CD8-positive, alpha-beta memory T cell (primary cell): ENCODE results near the gene SPATA2. TPM values are rescaled to one million over a fixed set of nuclear protein-coding genes. Genes with fewer than 3 reads are reported as not detected.
"Not testable (repeated sequence)": the region's sequence is repeated elsewhere in the genome, so short reads cannot be mapped to it uniquely, and the experiment has no call there.

Experiments
- CTCF ChIA-PET: fragments of 350-600 bp; sonication (Branson Sonifier 250); formaldehyde crosslinking; loops from one replicate; lab custom pipeline; 2021; ENCODE audit warnings: antibody characterized with exemption; lab: Charles Lee
- POLR2A ChIA-PET: fragments of 350-600 bp; sonication (Branson Sonifier 250); formaldehyde crosslinking; loops from one replicate; lab custom pipeline; 2021; ENCODE audit warnings: antibody characterized with exemption; lab: Charles Lee
- DNase-seq, 5 donors: peaks; one replicate each; pipeline versions ENCODE4 v3.0.0 to v3.0.0-alpha.2; 2020 to 2022; ENCODE audit warnings: mixed read lengths in 1 of 5
- H3K27ac ChIP-seq: one replicate; pipeline ENCODE4 v1.7.0; 2013; ENCODE audit warnings: low read depth, mild to moderate bottlenecking, low read length, moderate library complexity
- H3K27me3 ChIP-seq: 2 replicates; pipeline ENCODE4 v1.7.0; 2013; ENCODE audit warnings: low read length, mild to moderate bottlenecking; ENCODE audit not compliant: insufficient read depth, poor library complexity, severe bottlenecking
- H3K36me3 ChIP-seq: 2 replicates; pipeline ENCODE4 v1.7.0; 2013; ENCODE audit warnings: mild to moderate bottlenecking, low read length, moderate library complexity; ENCODE audit not compliant: insufficient read depth
- H3K4me1 ChIP-seq: 2 replicates; pipeline ENCODE4 v1.7.0; 2013; ENCODE audit warnings: mild to moderate bottlenecking, low read length, moderate library complexity; ENCODE audit not compliant: insufficient read depth
- H3K4me3 ChIP-seq: 2 replicates; pipeline ENCODE4 v1.7.0; 2013; ENCODE audit warnings: mild to moderate bottlenecking, low read length
- H3K9me3 ChIP-seq: 2 replicates; pipeline ENCODE4 v1.7.0; 2013; ENCODE audit warnings: mild to moderate bottlenecking, low read length
- H3K27ac Mint-ChIP-seq, 8 donors: one replicate each; pipeline ENCODE4 v1.8.0; 2020 to 2021; ENCODE audit warnings: mixed read lengths in 8 of 8, mild to moderate bottlenecking in 6 of 8, inconsistent platforms in 3 of 8, moderate library complexity in 3 of 8
- H3K27me3 Mint-ChIP-seq, 2 donors: one replicate each; pipeline ENCODE4 v1.8.0; 2020 to 2021; ENCODE audit warnings: mixed read lengths in 2 of 2, mild to moderate bottlenecking in 1 of 2, moderate library complexity in 1 of 2
- H3K36me3 Mint-ChIP-seq, 3 donors: one replicate each; pipeline ENCODE4 v1.8.0; 2020 to 2021; ENCODE audit warnings: mixed read lengths in 3 of 3, inconsistent platforms in 1 of 3, mild to moderate bottlenecking in 1 of 3
- H3K4me1 Mint-ChIP-seq, 3 donors: one replicate each; pipeline ENCODE4 v1.8.0; 2020 to 2021; ENCODE audit warnings: mixed read lengths in 3 of 3, inconsistent platforms in 1 of 3, mild to moderate bottlenecking in 1 of 3
- H3K4me3 Mint-ChIP-seq, 7 donors: one replicate each; pipeline ENCODE4 v1.8.0; 2020 to 2021; ENCODE audit warnings: mixed read lengths in 7 of 7, mild to moderate bottlenecking in 6 of 7, moderate library complexity in 4 of 7, inconsistent platforms in 2 of 7
- H3K9me3 Mint-ChIP-seq, 5 donors: one replicate each; pipeline ENCODE4 v1.8.0; 2020 to 2022; ENCODE audit warnings: mixed read lengths in 5 of 5, mild to moderate bottlenecking in 3 of 5, moderate library complexity in 2 of 5, inconsistent platforms in 1 of 5
- polyA plus RNA-seq: library from polyadenylated mRNA; unstranded; fragments of 300-500 nt; fragmentation: Illumina TruSeq; gene quantifications from one replicate; pipeline ENCODE4 v1.2.3, GENCODE V29; 2021
- total RNA-seq, 2 experiments: library from RNA; stranded (reverse); gene quantifications; one replicate each; pipeline ENCODE4 v1.2.3, GENCODE V29; 2021

SPATA2 gene
- total and polyA plus RNA-seq, 3 experiments from 2014 or later: 5.3 to 16.0 (median 15.0) TPM

DNA sequence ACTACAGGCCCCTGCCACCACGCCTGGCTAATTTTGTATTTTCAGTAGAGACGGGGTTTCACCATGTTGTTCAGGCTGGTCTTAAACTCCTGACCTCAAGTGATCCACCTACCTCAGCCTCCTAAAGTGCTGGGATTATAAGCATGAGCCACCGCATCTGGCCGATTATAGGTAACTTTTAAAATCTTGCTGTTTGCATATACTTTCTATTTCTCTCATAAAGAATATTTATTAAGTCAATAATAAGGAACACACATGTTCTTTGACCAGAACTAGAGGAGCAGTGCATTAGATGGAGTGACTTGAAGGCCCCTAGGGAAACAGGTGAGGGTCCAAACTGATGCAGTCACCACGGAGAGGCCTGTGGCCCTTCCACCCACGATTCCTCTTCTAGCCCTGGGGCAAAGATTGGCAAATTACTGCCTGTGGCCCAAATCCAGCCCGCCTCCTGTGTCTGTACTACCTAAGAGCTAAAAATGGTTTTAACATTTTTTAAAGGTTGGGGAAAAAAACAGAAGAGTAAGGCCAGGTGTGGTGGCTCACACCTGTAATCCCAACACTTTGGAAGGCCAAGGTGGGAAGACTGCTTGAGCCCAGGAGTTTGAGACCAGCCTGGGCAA lies 19.7 kb downstream of the SPATA2 start:
- H3K9me3 Mint-ChIP-seq: not testable (repeated sequence)

DNA sequence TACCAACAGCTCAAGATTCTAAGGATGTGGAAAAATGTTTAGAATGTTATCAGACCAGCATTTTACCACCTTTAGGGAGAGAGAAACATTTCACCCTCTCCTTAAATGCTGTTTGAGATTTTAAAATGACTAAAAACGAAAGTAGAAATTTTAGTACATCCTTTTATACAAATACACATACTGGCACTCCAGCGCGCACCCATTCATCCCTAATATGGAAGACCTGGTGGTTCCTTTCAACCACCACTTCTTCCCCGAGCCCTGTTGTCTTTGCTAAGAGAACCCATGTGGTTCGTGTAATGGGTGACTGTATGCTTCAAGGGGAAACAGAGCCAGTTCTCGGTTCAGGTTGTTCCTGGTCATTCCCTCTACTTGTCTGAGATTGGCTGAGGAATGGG lies 21.3 kb downstream of the SPATA2 start:
- no peaks in the 10 kb centered on the region for H3K9me3 ChIP-seq
- ChIA-PET POLR2A (no interaction called here), CTCF (no interaction called here)
- peak overlapping the region in 6 of 8 donors; percentile 8 to 82 (median 74) for H3K27ac Mint-ChIP-seq
- H3K36me3 Mint-ChIP-seq: peaks cover 0 to 12% (median 0%) of the 10 kb centered on the region in 3 donors
- no peaks in the 10 kb centered on the region for H3K9me3 Mint-ChIP-seq
- H3K4me3 ChIP-seq: no peak overlapping the region
- no peaks in the 10 kb centered on the region for H3K27me3 ChIP-seq
- H3K36me3 ChIP-seq: no peaks in the 10 kb centered on the region
- peaks cover 16 to 23% (median 21%) of the 10 kb centered on the region in 3 donors for H3K4me1 Mint-ChIP-seq
- H3K4me3 Mint-ChIP-seq: peak overlapping the region; percentile 55 to 81 (median 71)
- no peaks in the 10 kb centered on the region for H3K27me3 Mint-ChIP-seq
- H3K27ac ChIP-seq: no peak overlapping the region
- H3K4me1 ChIP-seq: peaks cover 3% of the 10 kb centered on the region
- peak in 1 of 5 donors; percentile 37 for DNase-seq

More for the DNA sequence above, 19.7 kb downstream of the SPATA2 start:
- H3K36me3 Mint-ChIP-seq, H3K27me3 ChIP-seq, H3K9me3 ChIP-seq, H3K4me1 ChIP-seq, H3K36me3 ChIP-seq, CTCF ChIA-PET, H3K27ac ChIP-seq, H3K27ac Mint-ChIP-seq, H3K4me3 Mint-ChIP-seq, POLR2A ChIA-PET, H3K4me3 ChIP-seq, H3K27me3 Mint-ChIP-seq: not testable (repeated sequence)
- H3K4me1 Mint-ChIP-seq: peaks cover 16 to 23% (median 21%) of the 10 kb centered on the region in 3 donors
- DNase-seq: peak in 1 of 5 donors; percentile 16

DNA sequence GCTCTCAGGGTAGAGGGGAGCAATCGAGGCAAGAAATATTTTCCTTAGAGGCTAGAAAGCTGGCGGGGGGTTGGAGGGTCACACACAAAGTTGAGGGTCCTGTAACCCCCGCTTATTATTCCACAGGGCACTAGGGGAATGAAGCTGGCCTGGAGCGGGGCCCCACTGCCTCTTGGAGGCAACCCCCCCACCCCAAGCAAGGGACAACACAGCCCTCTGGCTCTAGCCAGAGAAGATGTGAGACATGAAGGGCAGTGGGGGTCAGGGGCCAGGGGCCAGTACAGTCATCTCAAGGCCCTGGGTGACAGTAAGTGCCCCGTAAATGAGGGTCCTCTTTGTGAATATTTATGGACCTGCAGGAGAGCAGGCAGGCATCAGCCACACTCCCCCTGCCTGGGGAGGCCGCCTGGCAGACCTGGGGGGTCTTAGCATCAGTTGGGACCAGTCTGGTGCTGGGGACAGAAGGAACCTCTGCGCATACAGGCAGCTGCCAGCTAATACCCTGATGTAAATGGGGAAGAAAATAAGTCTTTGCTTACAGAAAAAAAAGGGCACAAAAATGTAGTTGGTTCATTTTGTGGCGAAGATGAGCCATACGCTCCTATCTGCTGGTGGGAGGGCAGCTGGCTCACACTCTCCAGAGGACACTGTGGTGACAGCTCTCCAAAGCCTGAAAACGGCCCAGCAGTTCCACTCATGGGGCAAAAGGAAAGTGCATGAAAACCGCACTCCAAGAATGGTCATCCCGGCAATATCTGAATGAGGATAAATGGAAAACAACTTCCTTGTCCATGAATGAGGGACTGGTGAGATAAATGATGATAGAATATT lies 21.9 kb downstream of the SPATA2 start:
- Mint-ChIP-seq H3K27ac (peak overlapping the region in 6 of 8 donors; percentile 66 to 82 (median 76)), H3K36me3 (peaks cover 0 to 18% (median 2%) of the 10 kb centered on the region in 3 donors), H3K4me1 (peaks cover 19 to 26% (median 21%) of the 10 kb centered on the region in 3 donors), H3K9me3 (no peaks in the 10 kb centered on the region), H3K4me3 (peak overlapping the region; percentile 55 to 81 (median 71)), H3K27me3 (no peaks in the 10 kb centered on the region)
- Histone ChIP-seq H3K4me1 (peaks cover 3% of the 10 kb centered on the region), H3K27ac (no peak overlapping the region), H3K36me3 (no peaks in the 10 kb centered on the region), H3K27me3 (no peaks in the 10 kb centered on the region), H3K4me3 (no peak overlapping the region), H3K9me3 (no peaks in the 10 kb centered on the region)
- POLR2A ChIA-PET: no interaction called here
- CTCF ChIA-PET: interaction anchor here (1.0 kb wide), 1 partner anchor 28 kb away, joined by 3 read pairs; no protein-coding TSS in a partner anchor
- DNase-seq: peak in 1 of 5 donors; percentile 3

DNA sequence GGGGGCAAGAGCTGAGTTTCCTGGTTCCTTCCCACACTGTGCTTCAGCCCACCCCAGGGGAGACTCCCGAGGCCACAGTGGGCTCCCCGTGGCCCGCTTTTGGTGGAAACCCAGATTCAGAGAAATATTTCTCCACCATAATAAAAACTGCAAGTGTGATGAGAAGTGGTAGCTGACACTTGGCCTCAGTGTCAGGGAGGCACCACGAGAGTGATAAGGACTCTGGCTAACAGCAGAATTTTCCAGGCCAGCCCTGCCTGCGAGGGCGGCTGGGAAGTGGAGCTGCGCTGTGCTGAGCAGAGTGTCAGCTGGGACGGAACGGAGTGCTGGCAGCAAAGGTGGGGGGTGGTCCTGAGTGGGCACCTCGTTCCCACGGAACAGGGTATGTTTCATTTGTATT lies 22.5 kb downstream of the SPATA2 start:
- peak overlapping the region in 4 of 8 donors; percentile 46 to 75 (median 56) for H3K27ac Mint-ChIP-seq
- ChIA-PET CTCF (interaction anchor here (1.0 kb wide), 1 partner anchor 28 kb away, joined by 3 read pairs; no protein-coding TSS in a partner anchor), POLR2A (no interaction called here)
- no peaks in the 10 kb centered on the region for H3K27me3 Mint-ChIP-seq
- peaks cover 3% of the 10 kb centered on the region for H3K4me1 ChIP-seq
- no peaks in the 10 kb centered on the region for H3K27me3 ChIP-seq
- H3K4me3 Mint-ChIP-seq: peak overlapping the region in 3 of 7 donors; percentile 45 to 66 (median 65)
- H3K4me1 Mint-ChIP-seq: peaks cover 21 to 28% (median 21%) of the 10 kb centered on the region in 3 donors
- no peak overlapping the region for H3K4me3 ChIP-seq
- no peak overlapping the region for H3K27ac ChIP-seq
- no peaks in the 10 kb centered on the region for H3K36me3 ChIP-seq
- peak in 1 of 5 donors; percentile 30 for DNase-seq
- no peaks in the 10 kb centered on the region for H3K9me3 Mint-ChIP-seq
- peaks cover 0 to 24% (median 5%) of the 10 kb centered on the region in 3 donors for H3K36me3 Mint-ChIP-seq
- H3K9me3 ChIP-seq: no peaks in the 10 kb centered on the region

DNA sequence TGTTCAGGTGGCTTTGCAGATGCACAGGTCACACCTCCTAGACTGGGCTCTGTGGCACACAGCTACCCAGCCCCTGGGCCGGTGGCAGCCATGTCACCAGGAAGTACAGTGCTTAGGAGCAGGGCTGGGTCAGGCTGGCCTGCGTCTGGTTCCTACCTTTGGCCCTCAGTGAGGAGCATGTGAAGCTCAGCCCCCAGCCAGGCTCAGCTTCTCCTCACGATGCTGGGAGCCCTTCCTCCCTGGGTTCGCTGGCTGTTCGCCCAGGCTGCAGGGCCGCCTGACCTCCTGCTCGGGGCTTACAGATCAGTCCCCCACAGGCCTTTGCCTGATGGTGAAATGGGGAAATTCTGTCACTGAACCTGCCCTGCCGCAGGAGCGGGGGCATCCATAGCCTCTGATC lies 23.1 kb downstream of the SPATA2 start:
- peak overlapping the region in 2 of 8 donors; percentile 46 to 66 for H3K27ac Mint-ChIP-seq
- H3K4me1 Mint-ChIP-seq: peaks cover 21 to 28% (median 21%) of the 10 kb centered on the region in 3 donors
- DNase-seq: peak in 1 of 5 donors; percentile 45
- no peak overlapping the region for H3K27ac ChIP-seq
- no peaks in the 10 kb centered on the region for H3K9me3 ChIP-seq
- peaks cover 3% of the 10 kb centered on the region for H3K4me1 ChIP-seq
- H3K36me3 Mint-ChIP-seq: peaks cover 0 to 29% (median 5%) of the 10 kb centered on the region in 3 donors
- no peak overlapping the region for H3K4me3 ChIP-seq
- POLR2A ChIA-PET: no interaction called here
- H3K4me3 Mint-ChIP-seq: no peak overlapping the region
- H3K9me3 Mint-ChIP-seq: no peaks in the 10 kb centered on the region
- H3K27me3 Mint-ChIP-seq: no peaks in the 10 kb centered on the region
- no peaks in the 10 kb centered on the region for H3K36me3 ChIP-seq
- no peaks in the 10 kb centered on the region for H3K27me3 ChIP-seq
- CTCF ChIA-PET: interaction anchor here (1.0 kb wide), 1 partner anchor 27 kb away, joined by 3 read pairs; no protein-coding TSS in a partner anchor

DNA sequence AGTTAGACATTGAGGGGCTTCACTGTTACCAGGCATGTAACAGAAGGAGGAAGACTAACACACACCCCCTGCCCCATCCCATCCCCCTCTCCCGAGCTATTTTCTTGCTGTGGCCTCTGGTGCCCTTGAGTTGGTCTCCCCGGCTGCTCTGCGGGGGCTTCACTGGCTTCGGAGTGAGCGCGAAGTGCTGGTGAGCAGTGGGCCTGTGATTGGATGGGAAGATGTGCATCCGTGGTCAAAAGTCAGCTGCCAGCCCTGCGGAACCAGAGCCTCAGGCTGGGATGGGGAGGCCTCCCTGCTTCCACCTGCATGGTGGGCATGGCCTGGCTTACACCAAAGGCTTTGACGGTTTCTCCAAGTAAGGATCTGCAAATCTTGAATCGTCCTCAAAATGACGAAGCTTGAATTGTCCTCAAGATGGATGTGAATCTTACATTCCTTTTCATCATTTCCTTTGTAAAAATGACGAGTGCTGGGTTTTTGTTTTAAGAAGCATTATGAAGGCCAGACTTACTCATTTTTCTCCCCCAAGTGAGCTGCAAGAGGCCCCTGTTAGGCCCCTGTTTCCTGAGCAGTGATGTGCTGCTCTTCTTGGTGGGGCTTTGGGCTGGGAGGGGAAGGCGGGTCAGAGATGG lies 23.7 kb downstream of the SPATA2 start:
- Mint-ChIP-seq H3K4me1 (peaks cover 21 to 28% (median 21%) of the 10 kb centered on the region in 3 donors), H3K27me3 (no peaks in the 10 kb centered on the region), H3K36me3 (peaks cover 0 to 36% (median 7%) of the 10 kb centered on the region in 3 donors), H3K9me3 (no peaks in the 10 kb centered on the region), H3K27ac (peak overlapping the region in 1 of 8 donors; percentile 82), H3K4me3 (no peak overlapping the region)
- Histone ChIP-seq H3K4me1 (peaks cover 3% of the 10 kb centered on the region), H3K4me3 (no peak overlapping the region), H3K9me3 (no peaks in the 10 kb centered on the region), H3K36me3 (no peaks in the 10 kb centered on the region), H3K27me3 (no peaks in the 10 kb centered on the region), H3K27ac (no peak overlapping the region)
- ChIA-PET POLR2A (no interaction called here), CTCF (no interaction called here)
- peak in 1 of 5 donors; percentile 28 for DNase-seq

DNA sequence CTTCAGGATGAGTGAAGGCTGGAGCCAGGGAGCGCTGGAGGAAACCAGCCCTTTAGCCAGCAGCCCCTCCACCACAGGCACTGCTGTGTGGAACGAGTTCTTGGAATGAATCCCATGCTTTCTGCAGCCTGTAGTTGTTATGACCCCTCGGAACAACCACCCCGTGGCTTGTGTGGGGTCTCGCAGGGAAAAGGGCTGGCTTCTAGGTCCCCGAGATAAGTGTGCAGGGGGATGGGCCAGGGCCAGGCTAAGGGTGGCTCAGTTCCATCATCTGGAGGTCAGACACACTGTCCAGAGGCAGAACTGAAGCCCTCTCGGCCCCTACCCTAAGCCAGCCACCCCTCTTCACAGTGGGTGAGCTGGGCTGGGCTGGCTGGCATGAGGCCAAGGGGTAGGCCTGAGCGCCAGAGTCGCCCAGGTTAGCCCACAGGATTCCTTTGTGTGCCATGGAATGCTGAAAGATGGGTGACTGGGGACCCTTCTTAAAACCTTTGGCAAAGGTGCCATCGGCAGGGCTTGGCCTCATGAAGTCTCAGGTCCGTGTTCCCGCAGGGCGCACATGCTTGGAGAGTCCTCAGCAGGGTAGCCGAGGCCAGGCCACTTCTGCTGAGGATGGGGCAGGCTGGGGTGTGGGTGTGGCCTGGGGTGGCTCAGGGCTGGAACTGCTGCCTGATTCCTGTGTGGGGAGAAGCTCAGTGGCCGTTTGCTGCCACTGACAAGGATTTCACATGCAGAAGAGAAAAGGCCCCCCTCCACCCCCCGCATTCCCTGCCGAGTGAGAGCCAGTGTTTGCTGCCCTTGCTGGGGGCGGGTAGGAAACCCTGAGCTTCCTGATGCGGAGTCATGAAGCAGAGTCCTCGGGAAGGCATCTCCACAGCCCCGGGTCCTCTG lies 24.6 kb downstream of the SPATA2 start:
- ChIA-PET CTCF (no interaction called here), POLR2A (no interaction called here)
- Mint-ChIP-seq H3K27ac (peak overlapping the region in 2 of 8 donors; percentile 65 to 71), H3K9me3 (no peaks in the 10 kb centered on the region), H3K36me3 (peaks cover 0 to 45% (median 7%) of the 10 kb centered on the region in 3 donors), H3K27me3 (no peaks in the 10 kb centered on the region), H3K4me3 (no peak overlapping the region), H3K4me1 (peaks cover 21 to 28% (median 21%) of the 10 kb centered on the region in 3 donors)
- Histone ChIP-seq H3K27me3 (no peaks in the 10 kb centered on the region), H3K4me1 (peaks cover 3% of the 10 kb centered on the region), H3K36me3 (peaks cover under 1% of the 10 kb centered on the region), H3K9me3 (no peaks in the 10 kb centered on the region), H3K4me3 (no peak overlapping the region), H3K27ac (no peak overlapping the region)
- DNase-seq: peak in 1 of 5 donors; percentile 43
